ENCODE measurements around the gene FBXL15. TPM values are rescaled to one million over a fixed set of nuclear protein-coding genes. Genes with fewer than 3 reads are reported as not detected.
A peak's percentile ranks its signal among the peaks of the same experiment; 100 is the strongest.
"Not testable (repeated sequence)": the region's sequence is repeated elsewhere in the genome, so short reads cannot be mapped to it uniquely, and the experiment has no call there.

FBXL15 gene
- total RNA-seq, 1 donor from 2014 or later: 9.1 TPM

DNA sequence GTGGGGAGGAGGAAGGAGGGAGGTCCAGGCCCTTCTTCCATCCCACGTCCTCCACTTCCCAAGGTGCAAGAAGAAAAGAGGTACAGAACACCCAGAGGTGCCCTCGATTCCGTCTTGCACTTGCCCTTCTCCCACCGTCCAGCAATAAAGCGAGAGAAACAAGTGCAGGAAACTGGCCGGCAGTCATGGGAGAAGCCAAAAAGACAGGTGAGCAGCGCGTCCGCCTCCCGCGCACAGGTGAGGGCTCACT lies 29.4 kb downstream of the FBXL15 start:
- DNase-seq: no peak
- intact Hi-C loops (cut with micrococcal nuclease): no loop called here
- no peak for ATAC-seq

DNA sequence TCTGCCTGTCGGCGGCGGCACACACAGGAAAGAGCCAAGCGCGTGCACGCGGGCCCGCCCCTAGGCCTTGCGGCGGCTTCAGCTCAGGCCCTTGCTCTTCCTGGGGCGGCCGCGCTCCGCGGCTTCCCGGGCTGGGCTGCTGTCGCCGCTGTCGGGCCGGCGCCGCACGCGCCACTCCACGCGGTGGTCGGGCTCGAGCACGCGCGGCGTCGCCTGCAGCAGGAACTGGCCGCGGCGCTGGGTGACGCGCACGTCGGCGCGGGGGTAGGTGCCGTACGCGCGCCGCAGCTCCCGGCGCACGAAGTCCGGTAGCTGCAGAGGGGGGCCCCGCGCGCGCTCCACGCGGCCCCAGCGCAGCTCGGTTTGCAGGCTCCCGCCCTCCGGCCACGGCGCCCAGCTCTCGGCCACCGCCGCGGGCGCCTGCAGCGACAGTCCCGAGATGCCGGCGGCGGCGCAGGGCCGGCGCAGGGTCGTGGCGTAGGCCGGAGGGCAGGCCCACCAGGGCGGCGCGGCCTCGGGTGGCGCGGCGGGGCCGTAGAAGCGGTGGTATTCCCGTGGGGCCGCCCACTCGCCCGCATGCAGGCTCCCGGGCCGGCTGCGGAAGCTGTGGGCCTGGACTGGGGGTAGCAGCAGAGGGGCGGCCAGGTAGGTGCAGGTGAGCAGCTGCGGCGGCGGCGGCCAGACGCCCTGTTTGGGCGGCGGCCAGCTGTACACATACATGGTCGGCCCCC lies 29.9 kb downstream of the FBXL15 start:
- DNase-seq (peak; percentile 93), ATAC-seq (peak; percentile 94)
- intact Hi-C loops (cut with micrococcal nuclease): no loop called here

- intact Hi-C loops (cut with micrococcal nuclease): no loop called here
- ATAC-seq (no peak), DNase-seq (no peak)
Measured at GRCh38 chr10:102451105-102451969, 30.7 kb downstream of the FBXL15 start, which contains the start of gene C10orf95. C10orf95 (minus strand) TSS chr10:102451543; CDS start chr10:102451093, 450 bp downstream.

GRCh38 chr10:102452672-102453340 lies 32.2 kb downstream of the FBXL15 start:
- intact Hi-C loops (cut with micrococcal nuclease): no loop called here
- ATAC-seq (peak; percentile 23), DNase-seq (no peak)

DNA sequence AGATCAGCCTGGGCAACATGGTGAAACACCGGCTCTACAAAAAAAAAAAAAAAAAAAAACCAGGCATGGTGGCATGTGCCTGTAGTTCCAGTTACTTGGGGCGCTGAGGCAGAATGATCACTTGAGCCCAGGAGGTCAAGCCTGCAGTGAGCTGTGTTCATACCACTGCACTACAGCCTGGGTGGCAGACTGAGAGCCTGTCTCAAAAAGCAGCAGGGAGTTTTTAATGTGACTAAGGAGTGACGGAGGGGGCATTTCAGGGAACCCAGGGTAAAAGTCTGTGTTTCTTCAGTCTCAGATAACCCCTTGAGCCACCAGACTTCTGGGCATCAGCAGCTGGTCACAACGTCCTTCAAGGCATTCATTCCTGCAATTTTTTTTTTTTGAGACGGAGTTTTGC lies 32.9 kb downstream of the FBXL15 start:
- intact Hi-C loops (cut with micrococcal nuclease): no loop called here
- DNase-seq: no peak
- no peak for ATAC-seq

DNA sequence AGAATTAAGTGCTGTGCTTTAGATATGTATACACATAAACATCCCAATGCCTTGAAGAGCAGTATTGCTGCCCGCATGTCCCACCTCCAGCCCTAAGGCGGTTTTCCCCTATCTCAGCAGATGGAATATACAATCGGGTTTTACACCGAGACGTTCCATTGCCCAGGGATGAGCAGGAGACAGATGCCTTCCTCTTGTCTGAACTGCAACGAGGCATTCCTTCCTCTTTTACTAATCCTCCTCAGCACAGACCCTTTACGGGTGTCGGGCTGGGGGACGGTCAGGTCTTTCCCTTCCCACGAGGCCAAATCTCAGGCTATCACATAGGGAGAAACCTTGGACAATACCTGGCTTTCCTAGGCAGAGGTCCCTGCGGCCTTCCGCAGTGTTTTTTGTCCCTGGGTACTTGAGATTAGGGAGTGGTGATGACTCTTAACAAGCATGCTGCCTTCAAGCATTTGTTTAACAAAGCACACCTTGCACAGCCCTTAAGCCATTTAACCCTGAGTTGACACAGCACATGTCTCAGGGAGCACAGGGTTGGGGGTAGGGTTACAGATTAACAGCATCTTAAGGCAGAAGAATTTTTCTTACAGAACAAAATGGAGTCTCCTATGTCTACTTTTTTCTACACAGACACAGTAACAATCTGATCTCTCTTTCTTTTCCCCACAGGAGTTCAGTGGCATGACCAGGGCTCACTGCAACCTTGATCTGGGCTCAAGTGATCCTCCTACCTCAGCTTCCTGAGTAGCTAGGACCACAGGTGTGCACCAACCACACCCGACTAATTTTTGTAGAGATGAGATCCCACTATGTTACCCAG lies 34.2 kb downstream of the FBXL15 start:
- intact Hi-C loops (cut with micrococcal nuclease); ATAC-seq; DNase-seq: not testable (repeated sequence)

DNA sequence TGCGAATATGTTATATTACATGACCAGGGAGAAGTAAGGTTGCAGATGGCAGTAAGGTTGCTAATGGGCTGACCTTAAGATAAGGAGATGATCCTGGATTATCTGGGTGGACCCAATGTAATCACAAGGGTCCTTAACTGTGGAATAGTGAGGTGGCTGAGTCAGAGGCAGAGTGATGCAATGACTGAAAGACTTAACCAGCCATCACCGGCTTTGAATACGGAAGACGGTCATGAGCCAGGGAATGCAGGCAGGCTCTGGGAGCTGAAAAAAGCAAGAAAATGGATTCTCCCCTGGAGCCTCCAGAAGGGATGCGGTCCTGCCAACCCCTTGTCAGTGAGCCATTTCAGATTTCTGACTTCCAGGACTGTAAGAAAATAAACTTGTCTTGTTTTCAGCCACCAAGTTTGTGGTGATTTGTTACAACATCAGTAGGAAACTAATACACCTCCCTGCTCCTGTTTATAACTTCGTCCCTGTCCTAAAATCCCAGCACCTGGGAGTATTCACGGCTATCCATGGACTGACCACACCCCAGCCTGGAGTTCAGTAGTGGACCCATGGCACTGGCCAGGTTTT lies 35.3 kb downstream of the FBXL15 start:
- intact Hi-C loops (cut with micrococcal nuclease): no loop called here
- ATAC-seq (no peak), DNase-seq (no peak)

- intact Hi-C loops (cut with micrococcal nuclease): no loop called here
- DNase-seq (no peak), ATAC-seq (no peak)
Measured at GRCh38 chr10:102457591-102458150, 37.0 kb downstream of the FBXL15 start.

DNA sequence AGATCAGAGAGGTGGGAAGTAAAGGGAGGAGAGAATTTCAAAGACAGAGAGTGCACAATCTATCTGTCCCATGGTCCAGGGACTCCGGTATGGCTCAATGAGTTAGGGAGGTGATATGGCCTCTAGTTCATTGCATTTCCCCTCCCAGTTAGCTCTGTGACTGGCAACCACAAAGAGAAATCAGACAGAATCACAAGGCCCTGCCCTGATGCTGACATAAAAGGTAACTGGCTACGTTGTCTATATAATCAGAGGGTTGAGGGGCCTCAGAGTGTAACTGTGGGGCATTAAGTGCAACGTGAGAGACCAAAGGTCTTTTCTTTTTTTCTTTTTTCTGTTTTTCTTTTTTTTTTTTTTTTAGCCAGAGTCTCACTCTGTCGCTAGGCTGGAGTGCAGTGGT lies 38.0 kb downstream of the FBXL15 start:
- ATAC-seq: no peak

DNA sequence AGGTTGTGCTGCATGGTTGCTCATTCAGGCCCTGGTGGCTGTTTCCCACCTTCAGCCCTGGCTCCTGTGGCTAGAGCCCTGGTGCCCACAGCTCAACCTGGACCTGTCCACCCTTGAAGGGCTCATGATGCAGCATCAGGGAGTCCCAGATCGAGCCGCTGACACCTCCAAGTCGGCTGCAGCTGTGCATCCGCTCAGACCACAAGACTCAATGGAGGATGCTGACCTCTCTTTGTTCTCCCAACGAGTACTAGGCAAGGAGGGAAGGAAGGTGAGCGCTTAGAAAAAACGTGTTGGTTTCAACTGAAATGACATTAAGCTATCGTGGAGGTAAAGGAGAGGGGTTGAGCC lies 40.2 kb downstream of the FBXL15 start:
- intact Hi-C loops (cut with micrococcal nuclease): no loop called here
- ATAC-seq: peak; percentile 6
- DNase-seq: no peak

More for the DNA sequence above, 38.0 kb downstream of the FBXL15 start:
- intact Hi-C loops (cut with micrococcal nuclease): no loop called here
- no peak for DNase-seq

- ATAC-seq (peak; percentile 98), DNase-seq (peak; percentile 97)
- intact Hi-C loops (cut with micrococcal nuclease): no loop called here
Measured at GRCh38 chr10:102461187-102462054, 40.8 kb downstream of the FBXL15 start.

DNA sequence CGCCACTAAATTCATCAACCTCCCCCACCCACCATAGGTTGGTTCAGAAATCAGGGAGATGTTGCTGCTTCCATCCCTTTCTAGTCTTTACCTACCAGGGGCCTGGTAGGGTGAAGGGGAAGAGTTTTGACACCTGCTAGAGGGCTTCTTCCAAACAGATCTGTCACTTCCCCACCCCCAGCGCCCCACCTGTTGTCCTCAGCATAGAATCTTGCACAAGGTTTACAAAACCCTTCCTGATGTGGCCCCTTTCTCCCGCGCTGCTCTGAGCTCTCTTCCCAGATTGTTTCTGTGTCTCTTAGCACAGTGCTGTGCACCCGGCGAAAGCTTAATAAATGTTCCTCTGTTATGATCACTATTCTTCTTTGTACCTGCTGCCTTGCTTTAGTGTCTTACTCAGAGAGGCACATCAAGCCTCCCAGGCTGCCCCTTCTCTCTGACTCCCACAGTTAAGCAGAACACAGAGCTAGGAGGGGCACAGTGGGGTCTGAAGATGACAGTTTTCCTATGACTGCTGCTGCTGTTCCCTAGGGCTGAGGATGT lies 41.9 kb downstream of the FBXL15 start:
- no peak for ATAC-seq
- intact Hi-C loops (cut with micrococcal nuclease): no loop called here

DNA sequence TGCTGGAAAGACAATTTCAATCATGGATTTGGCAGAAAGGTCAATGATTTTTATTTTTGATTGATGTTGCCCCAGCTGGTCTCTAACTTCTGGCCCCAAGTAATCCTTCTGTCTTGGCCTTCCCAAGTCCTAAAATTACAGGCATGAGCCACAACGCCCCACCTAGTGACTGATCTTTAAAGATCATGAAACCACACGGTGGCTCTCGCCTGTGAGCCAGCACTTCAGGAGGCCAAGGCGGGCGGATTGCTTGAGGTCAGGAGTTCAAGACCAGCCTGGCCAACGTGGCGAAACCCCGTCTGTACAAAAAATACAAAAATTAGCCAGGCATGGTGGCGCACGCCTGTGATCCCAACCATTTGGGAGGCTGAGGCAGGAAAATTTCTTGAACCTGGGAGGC lies 43.3 kb downstream of the FBXL15 start:
- intact Hi-C loops (cut with micrococcal nuclease): no loop called here
- no peak for ATAC-seq
- DNase-seq: no peak

More for the DNA sequence above, 41.9 kb downstream of the FBXL15 start:
- DNase-seq: no peak

GRCh38 chr10:102465466-102465865 lies 44.8 kb downstream of the FBXL15 start:
- intact Hi-C loops (cut with micrococcal nuclease): no loop called here
- ATAC-seq (no peak), DNase-seq (no peak)

DNA sequence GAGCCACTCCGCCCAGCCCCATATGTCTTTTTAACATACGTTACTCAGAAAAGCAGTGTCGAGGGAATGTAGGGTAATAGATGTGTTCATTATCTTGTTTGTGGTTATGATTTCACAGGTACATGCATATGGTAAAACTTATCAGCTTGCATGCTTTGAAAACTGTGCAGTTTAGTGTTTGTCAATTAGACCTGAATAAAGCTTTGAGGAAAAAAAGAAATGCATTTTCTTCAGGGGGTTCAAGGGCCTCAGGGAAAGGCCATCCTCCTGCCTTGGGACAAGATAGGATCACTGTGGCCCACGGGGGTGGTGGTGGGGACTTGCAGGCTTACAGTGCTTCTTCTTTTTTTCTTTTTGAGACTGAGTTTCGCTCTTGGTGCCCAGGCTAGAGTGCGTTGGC lies 46.7 kb downstream of the FBXL15 start:
- DNase-seq (no peak), ATAC-seq (no peak)
- intact Hi-C loops (cut with micrococcal nuclease): no loop called here

- intact Hi-C loops (cut with micrococcal nuclease): no loop called here
- no peak for ATAC-seq
- no peak for DNase-seq
Measured at GRCh38 chr10:102467971-102468438, 47.4 kb downstream of the FBXL15 start.

- DNase-seq: no peak
- ATAC-seq: no peak
- intact Hi-C loops (cut with micrococcal nuclease): no loop called here
Measured at GRCh38 chr10:102468683-102469082, 48.0 kb downstream of the FBXL15 start.

All from left ventricle myocardium superior (tissue), 1 donor.